ENCODE data around the gene KLHDC1.

- no peak for TF ChIP-seq CTCF (IDR thresholded peaks at IDR 0.05)
- no peak for TF ChIP-seq POLR2A (IDR thresholded peaks at IDR 0.05)
These were observed 33.1 kb upstream of the KLHDC1 start for GRCh38 chr14:49659526-49660455.
